NCI-H510A treated with DMSO at 0.1 percent for 48 hours (cell line): ENCODE measurements around the gene MPHOSPH8.

Experiments used
- DNase-seq: peaks from one replicate; lab custom pipeline; 2025; lab: John Stamatoyannopoulos, UW

Gene MPHOSPH8, protein sequence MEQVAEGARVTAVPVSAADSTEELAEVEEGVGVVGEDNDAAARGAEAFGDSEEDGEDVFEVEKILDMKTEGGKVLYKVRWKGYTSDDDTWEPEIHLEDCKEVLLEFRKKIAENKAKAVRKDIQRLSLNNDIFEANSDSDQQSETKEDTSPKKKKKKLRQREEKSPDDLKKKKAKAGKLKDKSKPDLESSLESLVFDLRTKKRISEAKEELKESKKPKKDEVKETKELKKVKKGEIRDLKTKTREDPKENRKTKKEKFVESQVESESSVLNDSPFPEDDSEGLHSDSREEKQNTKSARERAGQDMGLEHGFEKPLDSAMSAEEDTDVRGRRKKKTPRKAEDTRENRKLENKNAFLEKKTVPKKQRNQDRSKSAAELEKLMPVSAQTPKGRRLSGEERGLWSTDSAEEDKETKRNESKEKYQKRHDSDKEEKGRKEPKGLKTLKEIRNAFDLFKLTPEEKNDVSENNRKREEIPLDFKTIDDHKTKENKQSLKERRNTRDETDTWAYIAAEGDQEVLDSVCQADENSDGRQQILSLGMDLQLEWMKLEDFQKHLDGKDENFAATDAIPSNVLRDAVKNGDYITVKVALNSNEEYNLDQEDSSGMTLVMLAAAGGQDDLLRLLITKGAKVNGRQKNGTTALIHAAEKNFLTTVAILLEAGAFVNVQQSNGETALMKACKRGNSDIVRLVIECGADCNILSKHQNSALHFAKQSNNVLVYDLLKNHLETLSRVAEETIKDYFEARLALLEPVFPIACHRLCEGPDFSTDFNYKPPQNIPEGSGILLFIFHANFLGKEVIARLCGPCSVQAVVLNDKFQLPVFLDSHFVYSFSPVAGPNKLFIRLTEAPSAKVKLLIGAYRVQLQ

DNA sequence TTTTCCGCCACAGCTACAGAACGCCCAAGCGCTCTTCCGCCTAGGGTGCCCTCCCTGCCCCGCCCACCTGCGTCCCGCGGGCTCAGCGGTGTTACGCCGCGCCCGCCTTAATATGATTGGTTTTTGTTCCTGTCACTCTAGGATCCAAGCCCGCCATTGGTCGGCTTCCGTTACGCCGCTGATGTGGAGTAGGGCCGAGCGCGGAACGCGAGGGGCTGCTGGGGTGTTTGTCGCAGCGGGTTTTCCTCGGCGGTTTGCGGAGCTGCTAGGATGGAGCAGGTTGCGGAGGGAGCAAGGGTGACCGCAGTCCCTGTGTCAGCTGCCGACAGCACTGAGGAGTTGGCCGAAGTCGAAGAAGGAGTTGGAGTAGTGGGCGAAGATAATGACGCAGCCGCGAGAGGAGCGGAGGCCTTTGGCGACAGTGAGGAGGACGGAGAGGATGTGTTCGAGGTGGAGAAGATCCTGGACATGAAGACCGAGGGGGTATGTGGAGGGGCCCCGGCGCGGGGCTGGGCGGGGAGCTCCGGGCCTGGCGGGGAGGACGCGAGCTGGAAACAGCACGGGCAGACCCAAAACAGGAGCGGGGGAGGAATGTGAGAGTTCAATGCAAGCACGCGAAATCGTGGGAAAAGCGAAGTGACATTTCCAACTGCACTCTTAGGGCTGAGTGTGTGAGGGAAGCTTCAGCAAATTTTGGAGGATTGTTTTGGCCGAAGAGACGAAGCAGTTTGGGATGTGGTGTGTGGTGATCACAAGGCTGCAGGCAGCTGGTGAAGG lies at the start of gene MPHOSPH8:
MPHOSPH8 (plus strand) TSS at position 181 of the 777 bp plus-strand sequence; CDS start at position 271, 90 bp downstream.
- peak; percentile 88 for DNase-seq

DNA sequence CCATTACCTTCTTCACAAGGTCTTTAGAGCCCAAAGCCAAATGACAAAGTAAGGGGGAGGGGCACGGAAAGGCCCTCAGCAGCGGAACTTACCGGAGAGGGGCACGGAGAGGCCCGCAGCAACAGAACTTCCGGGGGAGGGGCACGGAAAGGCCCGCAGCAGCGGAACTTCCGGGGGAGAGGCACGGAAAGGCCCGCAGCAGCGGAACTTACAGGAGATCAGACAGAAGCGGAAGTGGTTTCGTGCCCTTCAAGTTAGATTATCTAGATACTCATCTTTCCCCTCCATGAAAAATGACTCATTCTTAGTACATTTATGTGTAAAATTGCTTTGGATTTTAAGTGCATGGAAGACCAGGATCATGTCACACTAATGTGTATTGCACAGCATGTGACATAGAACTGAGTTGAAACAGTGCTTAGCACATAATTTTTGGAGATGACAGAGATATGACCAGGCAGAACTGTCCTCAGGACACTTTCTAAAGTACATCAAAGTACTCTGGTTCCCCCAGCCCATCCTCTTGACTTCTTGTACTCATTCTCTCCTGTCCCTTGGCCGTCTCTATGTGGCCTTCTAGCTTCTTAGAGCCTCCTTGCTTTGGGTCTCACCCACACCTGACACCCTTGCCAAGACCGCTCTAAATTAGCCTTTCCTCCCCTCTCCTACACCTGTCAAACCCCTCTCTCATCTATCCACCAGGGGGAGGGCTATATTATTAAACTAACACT lies 46.4 kb upstream of the MPHOSPH8 start:
- DNase-seq: no peak

DNA sequence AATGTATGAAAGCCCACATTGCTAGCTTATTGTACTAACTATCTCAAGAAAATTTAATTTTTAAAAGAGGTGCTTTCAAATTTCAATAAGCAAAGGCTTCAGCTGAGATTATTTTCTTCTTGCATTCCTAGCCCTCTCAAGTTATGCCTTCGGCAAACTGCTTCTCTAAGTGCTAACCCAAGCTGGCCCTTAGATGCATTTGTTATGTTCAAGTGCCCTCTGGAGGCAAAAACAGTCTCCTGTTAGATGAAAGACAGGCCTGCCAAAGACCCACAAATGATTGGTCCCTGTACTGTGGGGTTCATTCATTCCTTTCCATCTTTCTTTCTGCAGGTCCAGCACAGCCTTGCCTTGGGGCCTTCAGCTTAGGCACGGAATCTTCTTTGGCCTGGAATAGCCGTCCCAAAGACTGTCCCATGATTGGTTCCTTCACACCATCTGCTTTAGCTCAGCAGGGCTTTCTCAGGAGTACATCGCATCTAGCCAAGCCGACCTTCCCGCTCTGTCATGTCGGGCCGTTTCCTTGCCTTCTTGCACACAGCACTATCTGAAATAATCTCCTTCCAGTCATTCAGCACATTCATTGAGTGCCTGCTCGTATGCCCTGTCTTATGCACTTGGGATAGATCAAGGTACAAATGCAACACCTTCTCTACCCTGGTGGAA lies 45.7 kb upstream of the MPHOSPH8 start:
- DNase-seq: peak; percentile 19

DNA sequence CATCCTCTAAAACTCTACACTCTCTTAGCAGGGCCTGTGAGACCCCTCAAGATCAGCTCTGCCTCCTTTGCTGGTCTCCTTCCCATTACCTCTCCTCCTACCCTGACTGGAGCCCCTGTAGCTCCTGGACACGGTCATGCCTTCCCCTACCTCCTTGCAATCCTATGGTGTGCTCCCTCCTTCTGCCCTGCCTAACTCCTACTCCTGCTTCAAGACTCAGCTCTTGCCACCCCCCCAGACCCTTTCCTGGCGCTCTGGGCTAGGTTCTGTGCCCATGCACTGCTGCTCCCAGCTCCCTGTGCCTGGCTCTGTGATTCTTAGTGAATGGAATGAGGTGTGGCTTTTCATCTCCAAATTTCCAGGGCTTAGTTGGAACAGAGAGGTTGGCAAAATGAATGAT lies 44.1 kb upstream of the MPHOSPH8 start:
- no peak for DNase-seq

DNA sequence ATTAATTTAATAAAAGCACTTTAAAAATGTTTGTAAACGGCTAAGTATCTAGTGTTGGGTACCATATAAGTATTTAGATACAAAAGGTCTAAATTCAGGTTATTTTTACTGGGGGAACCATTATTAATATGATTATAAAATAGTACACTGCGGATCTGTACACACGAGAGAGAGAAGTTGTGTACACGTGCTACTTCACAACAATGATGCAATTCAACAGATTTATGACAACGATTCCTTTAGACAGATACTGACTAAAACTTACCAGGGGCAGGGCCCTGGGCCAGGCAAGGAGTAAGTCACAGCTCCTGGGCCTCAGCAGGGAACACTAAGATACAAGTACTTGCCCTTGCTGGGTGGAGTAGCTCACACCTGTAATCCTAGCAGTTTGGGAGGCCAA lies 43.0 kb upstream of the MPHOSPH8 start:
- DNase-seq: no peak

DNA sequence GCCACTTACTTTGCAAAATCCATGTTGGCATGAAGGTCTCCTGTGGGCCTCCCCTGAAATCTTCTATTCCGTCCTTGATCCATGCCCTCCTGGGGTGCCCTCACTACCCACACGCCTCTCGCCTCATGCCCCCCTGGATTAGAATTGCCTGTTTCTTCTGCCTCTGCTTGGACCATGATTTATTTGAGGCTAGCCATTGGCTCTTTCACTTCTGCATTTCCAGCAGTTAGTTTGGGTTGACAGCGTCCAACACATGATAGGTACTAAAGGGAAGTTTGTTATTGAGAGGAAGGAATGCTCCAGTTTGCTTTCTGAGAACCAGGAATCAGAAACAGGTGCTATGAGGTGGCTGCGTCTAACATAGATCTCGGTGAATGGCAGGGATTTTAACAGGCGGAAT lies 41.6 kb upstream of the MPHOSPH8 start:
- DNase-seq: no peak

DNA sequence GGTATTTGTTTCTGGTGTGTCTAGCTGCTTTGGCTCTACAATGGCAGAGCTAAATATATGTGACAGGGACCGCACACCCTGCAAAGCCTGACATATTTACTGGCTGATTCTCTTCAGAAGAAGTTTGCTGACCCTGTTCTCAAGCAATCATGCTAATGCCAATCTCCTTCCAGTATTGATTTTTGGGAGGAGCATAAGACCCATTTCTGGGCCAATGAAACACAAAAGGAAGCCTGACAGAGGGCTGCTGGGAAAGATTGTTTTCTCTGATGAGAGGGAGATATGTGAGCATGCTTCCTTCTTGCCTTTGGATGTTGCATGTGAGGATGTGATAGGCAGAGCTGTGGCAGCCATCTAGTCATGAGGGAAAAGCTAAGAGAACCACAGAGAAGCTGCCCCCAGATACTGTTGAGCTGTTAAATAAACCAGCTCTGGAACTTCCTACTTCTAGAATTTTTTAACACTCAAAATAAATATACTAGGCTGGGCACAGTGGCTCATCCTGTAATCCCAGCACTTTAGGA lies 40.7 kb upstream of the MPHOSPH8 start:
- no peak for DNase-seq

DNA sequence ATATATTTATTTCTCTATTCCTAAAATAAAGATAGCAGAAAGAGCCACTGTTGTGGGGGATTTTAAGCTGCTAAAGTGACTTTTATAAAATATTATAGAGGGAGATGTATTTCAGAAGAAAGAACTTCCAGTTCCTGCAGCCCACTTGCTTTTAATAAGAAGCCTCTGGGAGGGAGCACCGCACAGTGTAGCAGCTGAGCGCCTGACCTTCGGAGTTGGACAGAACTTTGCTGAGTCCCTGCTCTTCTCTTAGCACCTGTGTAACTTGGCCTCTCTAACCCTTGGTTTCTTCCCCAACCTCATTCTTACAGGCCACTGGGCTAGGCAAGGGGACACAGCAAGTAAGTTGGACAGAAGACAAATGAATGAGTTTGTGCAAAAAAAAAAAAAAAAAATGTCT lies 37.4 kb upstream of the MPHOSPH8 start:
- no peak for DNase-seq

DNA sequence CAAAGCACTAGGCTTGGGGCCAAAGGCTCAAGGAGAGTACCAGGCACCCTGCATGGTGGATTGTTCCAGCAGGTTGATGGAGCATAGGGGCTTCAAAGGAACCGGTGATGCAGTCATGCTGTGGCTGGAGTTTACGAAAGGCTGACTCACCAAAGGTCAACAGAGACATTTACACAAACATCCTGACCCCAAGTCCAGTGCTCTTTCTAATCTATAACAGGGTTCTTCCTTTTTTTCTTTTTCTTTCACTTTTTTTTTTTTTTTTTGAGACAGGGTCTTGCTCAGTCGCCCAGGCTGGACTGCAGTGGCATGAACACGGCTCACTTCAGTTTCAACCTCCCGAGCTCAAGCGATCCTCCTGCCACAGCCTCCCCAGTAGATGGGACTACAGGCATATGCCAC lies 36.5 kb upstream of the MPHOSPH8 start:
- no peak for DNase-seq

DNA sequence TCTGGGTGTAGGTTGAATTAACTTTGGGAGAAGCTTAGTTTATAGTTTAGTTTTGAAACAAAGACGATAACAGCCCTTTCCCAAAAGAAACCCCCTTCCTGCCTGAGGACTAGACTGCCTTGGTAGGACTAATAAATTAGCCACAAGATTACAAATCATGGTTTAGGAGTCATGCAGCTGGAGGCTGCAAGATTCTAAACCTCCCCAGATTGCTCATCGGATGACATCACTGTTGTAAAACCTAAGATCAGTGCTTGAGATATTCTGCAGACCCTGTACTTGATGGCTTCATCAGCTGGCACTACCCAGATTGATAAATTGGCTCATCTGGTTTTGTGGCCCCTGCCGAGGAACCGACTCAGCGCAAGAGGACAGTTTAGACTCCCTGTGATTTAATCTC lies 35.9 kb upstream of the MPHOSPH8 start:
- DNase-seq: no peak

DNA sequence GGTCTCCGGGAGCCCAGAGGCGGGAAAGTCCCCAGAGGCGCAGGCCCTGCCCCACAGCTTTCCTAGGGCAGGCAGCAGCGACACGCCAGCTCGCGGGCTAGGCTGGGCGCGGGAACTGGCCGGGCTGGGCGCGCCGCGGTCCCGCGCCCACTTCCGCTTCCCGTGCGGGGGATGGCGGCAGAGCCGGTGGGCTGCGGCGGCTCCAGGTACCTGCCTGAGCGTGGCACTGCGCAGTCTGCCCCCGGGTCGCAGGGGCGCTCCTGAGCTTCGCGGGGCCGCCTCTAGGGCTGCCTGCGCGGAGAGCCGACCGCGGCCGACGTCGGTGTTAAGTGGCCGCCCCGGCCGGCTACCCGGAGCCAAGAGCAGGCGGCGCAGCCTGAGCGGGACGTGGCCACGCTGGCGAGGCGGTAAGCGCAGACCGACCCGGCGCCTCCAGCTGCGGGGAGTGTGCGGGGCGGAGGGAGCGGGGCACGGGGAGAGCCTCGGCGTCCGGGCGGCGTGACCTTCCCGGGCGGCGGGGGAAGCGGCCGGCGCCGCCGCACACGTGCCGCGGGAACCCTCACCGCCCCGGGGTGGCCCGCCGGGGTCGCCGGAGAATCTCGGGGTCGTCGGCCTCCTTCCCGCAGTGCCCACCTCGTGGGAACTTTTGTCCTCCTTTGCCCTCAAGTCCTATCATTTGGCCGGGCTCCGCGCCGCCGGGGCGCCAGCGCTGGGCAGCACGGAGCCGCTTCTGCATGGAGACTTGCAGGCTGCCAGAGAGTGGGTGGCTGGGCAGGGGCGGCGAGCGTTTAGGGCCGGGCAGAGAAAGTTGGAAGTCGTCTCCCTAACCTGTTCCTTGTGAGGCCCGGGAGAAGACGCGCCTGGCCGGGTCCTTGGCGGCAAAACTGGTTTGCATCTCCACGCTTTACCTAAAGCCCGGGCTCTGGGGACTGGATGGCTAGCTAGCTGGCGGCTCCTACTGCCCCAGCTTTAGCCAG lies 31.4 kb upstream of the MPHOSPH8 start:
- DNase-seq: peak; percentile 18

DNA sequence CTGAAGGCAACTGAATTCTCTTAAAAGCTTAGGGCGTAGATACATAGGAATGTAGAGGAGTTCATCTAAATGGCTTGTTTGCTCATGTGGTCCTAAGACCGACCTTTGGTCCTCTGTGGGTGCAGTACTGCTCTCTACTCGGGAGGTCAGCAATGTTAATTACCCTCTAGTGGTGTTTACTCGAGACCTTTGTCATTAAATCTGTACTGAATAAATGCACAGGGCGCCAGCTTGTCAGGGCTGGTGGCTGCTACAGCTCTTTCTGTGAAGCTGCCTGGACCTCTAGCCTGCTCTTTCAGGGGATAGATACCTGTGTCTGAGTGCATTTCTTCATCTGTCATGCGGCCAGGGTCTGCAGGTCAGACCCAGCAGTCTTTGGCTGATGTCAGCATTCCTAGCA lies 29.2 kb upstream of the MPHOSPH8 start:
- no peak for DNase-seq

DNA sequence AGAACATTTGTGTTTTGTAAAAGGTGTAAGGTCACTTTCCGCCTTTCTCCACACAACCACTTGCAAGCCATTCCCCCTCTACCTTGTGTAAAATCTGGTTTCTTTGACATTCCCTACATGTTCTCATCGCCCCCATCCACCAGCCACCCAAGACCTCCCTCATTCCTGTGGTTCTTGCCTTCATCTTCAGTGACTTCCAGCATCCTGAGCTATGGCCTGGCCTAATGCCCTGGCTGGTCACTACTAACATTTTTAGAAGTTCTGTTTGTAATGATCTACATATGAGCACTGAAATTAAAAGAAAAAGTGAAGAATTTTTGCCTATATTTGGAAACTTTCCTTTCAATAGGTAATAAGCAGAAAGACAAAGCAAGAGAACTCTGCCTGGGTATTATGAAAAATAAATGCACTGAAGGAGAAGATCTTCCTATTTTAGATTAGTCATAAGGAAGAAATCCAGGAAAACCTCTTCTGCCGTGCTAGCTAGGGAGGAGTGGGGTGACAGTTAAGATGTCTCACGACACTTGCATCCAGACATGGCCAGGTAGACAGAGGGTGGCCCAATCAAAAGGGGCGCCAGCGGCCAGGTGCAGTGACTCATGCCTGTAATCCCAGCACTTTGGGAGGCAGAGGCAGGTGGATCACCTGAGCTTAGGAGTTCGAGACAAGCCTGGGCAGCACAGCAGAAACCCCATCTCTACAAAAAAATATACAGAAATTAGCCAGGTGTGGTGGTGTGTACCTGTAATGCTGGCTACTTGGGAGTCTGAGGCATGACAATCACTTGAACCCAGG lies 28.1 kb upstream of the MPHOSPH8 start:
- DNase-seq: no peak

DNA sequence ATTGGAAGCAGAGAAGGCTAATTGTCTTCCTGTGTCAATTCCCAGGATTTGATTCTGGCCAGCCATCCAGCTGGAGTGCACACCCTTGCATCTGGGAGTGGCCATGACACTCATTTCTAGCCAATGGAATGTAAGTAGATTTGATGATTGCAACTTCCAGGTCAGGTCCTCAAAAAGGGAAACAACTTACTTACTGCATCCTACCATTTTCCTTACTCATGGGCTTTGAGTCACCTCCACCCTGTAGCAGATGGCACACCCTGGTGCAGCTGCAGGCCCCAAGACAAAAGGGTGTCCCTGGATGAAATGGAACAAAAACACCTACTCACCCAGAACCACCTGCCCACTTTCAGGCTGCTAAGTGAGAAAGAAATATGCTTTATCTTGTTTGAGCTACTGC lies 27.3 kb upstream of the MPHOSPH8 start:
- DNase-seq: no peak

DNA sequence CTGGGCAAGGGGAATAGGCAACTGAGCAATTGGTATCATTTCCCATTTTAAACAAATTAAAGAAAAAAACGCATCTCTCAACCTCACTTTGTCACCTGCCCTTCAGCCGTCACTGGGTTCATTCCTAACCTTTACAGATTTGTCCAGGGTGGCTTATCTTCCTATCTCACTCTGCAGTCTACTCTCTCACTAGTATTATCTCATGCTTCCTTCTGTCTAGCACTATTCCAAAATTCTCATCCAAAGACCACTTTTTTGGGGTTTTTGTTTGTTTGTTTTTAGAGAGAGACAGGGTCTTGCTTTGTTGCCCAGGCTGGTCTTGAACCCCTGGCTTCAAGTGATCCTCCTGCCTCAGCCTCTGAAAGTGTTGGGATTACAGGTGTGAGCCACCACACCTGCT lies 26.7 kb upstream of the MPHOSPH8 start:
- no peak for DNase-seq

DNA sequence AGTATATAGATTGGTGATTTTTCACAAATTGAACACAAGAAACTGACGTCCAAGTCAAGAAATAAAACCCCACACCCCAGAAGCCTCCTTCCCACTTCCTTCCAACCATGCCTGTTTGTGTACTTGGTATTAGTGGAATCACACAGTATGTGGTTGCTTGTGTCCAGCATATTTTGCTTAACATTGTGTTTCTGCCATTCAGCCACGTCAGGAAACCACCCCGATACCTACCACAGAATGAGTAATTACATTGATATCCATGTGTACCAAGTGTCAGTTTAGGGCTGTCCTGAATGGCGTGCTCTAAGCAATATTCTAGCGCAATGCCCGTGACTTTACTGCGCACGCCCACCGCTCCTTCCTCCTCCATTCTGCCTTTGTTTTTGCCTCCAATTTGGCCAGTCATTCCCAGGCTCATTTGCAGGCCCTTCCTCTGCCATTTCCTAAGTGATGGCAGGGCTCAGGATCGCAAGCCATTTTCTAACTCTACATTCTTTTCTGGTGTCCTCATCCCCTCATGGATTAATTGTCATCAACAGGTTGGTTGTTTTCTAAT lies 25.9 kb upstream of the MPHOSPH8 start:
- no peak for DNase-seq

DNA sequence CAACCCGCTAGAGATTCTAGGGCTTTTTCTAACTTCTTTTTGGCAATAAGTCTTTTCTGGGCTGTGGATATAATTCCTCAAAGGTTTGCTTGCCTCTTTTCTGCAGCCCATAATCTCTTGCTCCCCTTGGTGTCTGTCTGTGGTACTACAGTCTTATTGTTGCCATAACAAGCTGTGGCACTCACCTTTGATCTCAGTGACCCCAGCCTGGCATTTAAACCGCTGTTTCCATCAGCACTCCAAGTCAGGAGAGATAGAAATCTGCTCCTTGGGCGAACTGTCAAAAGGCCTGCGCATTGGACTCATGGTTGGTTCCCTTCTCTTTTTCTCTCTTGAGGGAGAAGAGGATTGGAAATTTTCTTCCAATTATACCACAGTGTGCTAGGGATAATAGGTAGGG lies 14.5 kb upstream of the MPHOSPH8 start:
- no peak for DNase-seq

DNA sequence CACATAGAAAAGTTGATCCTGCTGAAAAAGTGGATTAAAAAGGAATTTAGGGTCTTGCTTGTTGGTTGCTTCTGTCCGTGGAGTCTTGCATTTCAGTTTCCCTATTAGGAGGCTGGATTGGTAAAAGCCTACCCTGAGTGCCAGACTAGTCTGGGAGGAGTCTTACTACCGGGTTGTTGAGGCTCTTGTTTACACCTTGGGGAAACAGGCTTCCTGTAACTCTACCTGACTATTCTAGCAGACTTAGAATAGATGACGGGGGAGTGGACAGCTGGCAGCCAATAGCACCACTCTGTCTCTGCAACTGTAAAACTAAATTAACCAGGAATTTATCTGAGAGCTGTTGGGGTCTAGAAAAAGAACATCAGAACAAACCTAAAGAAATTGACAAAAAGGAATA lies 11.3 kb upstream of the MPHOSPH8 start:
- peak; percentile 1 for DNase-seq

DNA sequence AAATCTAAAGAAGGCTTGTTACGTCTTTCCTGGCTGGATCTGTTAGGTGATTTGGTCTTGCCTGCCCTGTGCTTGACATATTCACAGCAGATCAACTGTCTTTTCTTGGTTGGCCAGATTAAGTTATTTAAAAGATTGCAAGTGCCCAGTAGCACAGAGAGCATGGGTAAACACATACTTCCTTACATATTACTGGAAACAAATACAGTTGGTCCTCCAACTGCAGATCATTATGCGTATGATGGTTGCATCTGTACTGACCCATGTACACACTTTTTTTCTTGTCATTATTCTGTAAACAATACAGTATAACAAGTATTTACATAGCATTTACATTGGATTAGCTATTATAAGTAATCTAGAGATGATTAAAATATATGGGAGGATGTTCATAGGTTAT lies 9.2 kb upstream of the MPHOSPH8 start:
- DNase-seq: no peak
